ENCODE data around the gene LY6G6C.

LY6G6C gene

GRCh38 chr6:31758281-31758680 lies 36.7 kb upstream of the LY6G6C start:
- no peak overlapping the region for H3K4me3 ChIP-seq (ENCODE audit: low read depth, low read length)
- no peak for DNase-seq (ENCODE audit: low read depth)
- TF ChIP-seq CTCF (IDR thresholded peaks at IDR 0.05; ENCODE audit: insufficient read depth, low read depth, low read length, missing control alignments) = no peak

- DNase-seq (ENCODE audit: low read depth) = no peak
- TF ChIP-seq CTCF (IDR thresholded peaks at IDR 0.05; ENCODE audit: insufficient read depth, low read depth, low read length, missing control alignments) = no peak
- H3K4me3 ChIP-seq (ENCODE audit: low read depth, low read length) = no peak overlapping the region
These were observed 31.3 kb upstream of the LY6G6C start for GRCh38 chr6:31752739-31753319.

GRCh38 chr6:31750411-31751022 lies 29.0 kb upstream of the LY6G6C start:
- H3K4me3 ChIP-seq (ENCODE audit: low read depth, low read length) = no peak overlapping the region
- TF ChIP-seq CTCF (IDR thresholded peaks at IDR 0.05; ENCODE audit: insufficient read depth, low read depth, low read length, missing control alignments) = no peak
- no peak for DNase-seq (ENCODE audit: low read depth)

- no peak for TF ChIP-seq CTCF (IDR thresholded peaks at IDR 0.05; ENCODE audit: insufficient read depth, low read depth, low read length, missing control alignments)
- DNase-seq (ENCODE audit: low read depth) = no peak
- no peak overlapping the region for H3K4me3 ChIP-seq (ENCODE audit: low read depth, low read length)
These were observed 27.9 kb upstream of the LY6G6C start for GRCh38 chr6:31749301-31750036.

- no peak for TF ChIP-seq CTCF (IDR thresholded peaks at IDR 0.05; ENCODE audit: insufficient read depth, low read depth, low read length, missing control alignments)
- H3K4me3 ChIP-seq (ENCODE audit: low read depth, low read length) = no peak overlapping the region
- DNase-seq (ENCODE audit: low read depth) = no peak
These were observed 22.9 kb upstream of the LY6G6C start for GRCh38 chr6:31744422-31744821.

GRCh38 chr6:31742894-31743293 lies 21.3 kb upstream of the LY6G6C start:
- TF ChIP-seq CTCF (IDR thresholded peaks at IDR 0.05; ENCODE audit: insufficient read depth, low read depth, low read length, missing control alignments) = no peak
- DNase-seq (ENCODE audit: low read depth) = no peak
- no peak overlapping the region for H3K4me3 ChIP-seq (ENCODE audit: low read depth, low read length)
